Heart right ventricle (tissue), 16 donors: ENCODE data around the gene TMEM255B. TPM values are rescaled to one million over a fixed set of nuclear protein-coding genes. Genes with fewer than 3 reads are reported as not detected.

Experiments
- ATAC-seq, 8 donors: fragments of 200-7000 bp; cut with Tn5 transposase; one replicate each; pipeline ENCODE4 v1.9.1; 2020; ENCODE audit warnings: mild to moderate bottlenecking in 8 of 8, moderate library complexity in 8 of 8, moderate number of reproducible peaks in 1 of 8
- DNase-seq, 2 donors: peaks; one replicate each; pipeline ENCODE4 v3.0.0-alpha.2; 2020
- H3K27ac ChIP-seq, 10 donors: fragments of 200-600 bp; sonication (generic) in 2 of 10; one replicate each; pipeline versions ENCODE4 v1.5.0 to v1.8.0; 2020 to 2022; ENCODE audit warnings: mild to moderate bottlenecking in 3 of 10
- H3K27me3 ChIP-seq, 7 donors: fragments of 200-600 bp; one replicate each; pipeline ENCODE4 v1.8.0; 2021 to 2022; ENCODE audit warnings: mild to moderate bottlenecking in 2 of 7
- H3K36me3 ChIP-seq, 9 donors: fragments of 200-600 bp; sonication (generic) in 1 of 9; one replicate each; pipeline versions ENCODE4 v1.5.0 to v1.8.0; 2020 to 2022; ENCODE audit warnings: mild to moderate bottlenecking in 2 of 9
- H3K4me1 ChIP-seq, 9 donors: fragments of 200-600 bp; sonication (generic) in 1 of 9; one replicate each; pipeline versions ENCODE4 v1.5.0 to v1.8.0; 2020 to 2022; ENCODE audit warnings: mild to moderate bottlenecking in 4 of 9
- H3K4me3 ChIP-seq, 10 donors: fragments of 200-600 bp; sonication (generic) in 2 of 10; one replicate each; pipeline versions ENCODE4 v1.5.0 to v1.8.0; 2020 to 2022; ENCODE audit warnings: mild to moderate bottlenecking in 7 of 10, moderate library complexity in 2 of 10
- H3K9me3 ChIP-seq, 11 donors: fragments of 200-600 bp in 10 of 11; sonication (generic) in 2 of 11; one replicate each; pipeline versions ENCODE4 v1.5.0 to v1.8.0; 2013 to 2022; ENCODE audit warnings: mild to moderate bottlenecking in 2 of 11, control low read depth in 1 of 11, moderate library complexity in 1 of 11
- WGBS, 2 donors: extraction: QIAGEN DNeasy Blood & Tissue Kit; methylation state at CpG; one replicate each; pipeline ENCODE4 v1.1.7; 2013; ENCODE audit warnings: inconsistent platforms in 1 of 2; 5-methylcytosine and 5-hydroxymethylcytosine counted together
- intact Hi-C, 10 donors: fragments of 100-400 bp; cut with DNase I; formaldehyde crosslinking; loops; one replicate each; pipeline versions ENCODE4 v1.11.1 to v1.14.2; 2022
- polyA plus RNA-seq, 2 donors: library from polyadenylated mRNA; stranded (reverse); fragments of 200-250 nt; gene quantifications; one replicate each; pipeline ENCODE4 v1.2.3, GENCODE V29; 2013
- total RNA-seq, 10 donors: library from RNA; stranded (reverse); fragmentation: NEBNext Ultra II Directional in 3 of 10; extraction: Animal tissue kit (Norgen Biotek cat#: 25700) in 3 of 10; gene quantifications; one replicate each; pipeline versions ENCODE4 v1.2.1 to v1.2.4, GENCODE V29; 2021 to 2023
- TF ChIP-seq, protein P1 (sequence below), 9 donors: fragments of 200-600 bp; sonication (generic) in 2 of 9; IDR thresholded peaks; one replicate each; pipeline versions ENCODE4 v1.5.0 to v1.8.0; 2021 to 2022; ENCODE audit warnings: antibody characterized with exemption in 9 of 9, mild to moderate bottlenecking in 5 of 9, moderate library complexity in 1 of 9
- donor health status: Arrhythmogenic right ventricular cardiomyopathy.
- donor health status: ischemic (EF 13 %, LVEDD 7.1; RV severe dilation, severe dysfunction).
- donor health status: healthy with polysubstance abuse.
- donor health status: DM: no; HTN: yes; CAD: no.
- donor health status: DM: no; HTN: no; CAD: no.
- donor health status: ischemic (EF 25% LVEDD 6.9; RV normal size, moderate dysfunction).
- donor health status: ischemic (EF 25% LVEDD 5.7; RV mildly dilated, moderate dysfunction).
- donor health status: healthy.
- donor health status: DM: yes; HTN: yes; CAD: no.
- donor health status: Ischemic cardiomyopathy.
- donor health status: ischemic (EF 35%, LVEDD 5.7; RV mildly dilated, moderate dysfunction).
- donor health status: nonischemic (EF 11% LVEDD 7.7; RV severe dilation, severe dysfunction).
- donor health status: DM: yes; HTN: yes; CAD: no.
- donor health status: PGD.
- donor health status: ischemic (EF 29% LVEDD 5.4; RV normal size, mild dysfunction).
- donor health status: nonischemic (EF 23%, LVEDD 6.1; RV moderate dilation, normal function).

Gene TMEM255B
- total and polyA plus RNA-seq, 12 donors = 2.4 to 12.9 (median 6.3) TPM

DNA sequence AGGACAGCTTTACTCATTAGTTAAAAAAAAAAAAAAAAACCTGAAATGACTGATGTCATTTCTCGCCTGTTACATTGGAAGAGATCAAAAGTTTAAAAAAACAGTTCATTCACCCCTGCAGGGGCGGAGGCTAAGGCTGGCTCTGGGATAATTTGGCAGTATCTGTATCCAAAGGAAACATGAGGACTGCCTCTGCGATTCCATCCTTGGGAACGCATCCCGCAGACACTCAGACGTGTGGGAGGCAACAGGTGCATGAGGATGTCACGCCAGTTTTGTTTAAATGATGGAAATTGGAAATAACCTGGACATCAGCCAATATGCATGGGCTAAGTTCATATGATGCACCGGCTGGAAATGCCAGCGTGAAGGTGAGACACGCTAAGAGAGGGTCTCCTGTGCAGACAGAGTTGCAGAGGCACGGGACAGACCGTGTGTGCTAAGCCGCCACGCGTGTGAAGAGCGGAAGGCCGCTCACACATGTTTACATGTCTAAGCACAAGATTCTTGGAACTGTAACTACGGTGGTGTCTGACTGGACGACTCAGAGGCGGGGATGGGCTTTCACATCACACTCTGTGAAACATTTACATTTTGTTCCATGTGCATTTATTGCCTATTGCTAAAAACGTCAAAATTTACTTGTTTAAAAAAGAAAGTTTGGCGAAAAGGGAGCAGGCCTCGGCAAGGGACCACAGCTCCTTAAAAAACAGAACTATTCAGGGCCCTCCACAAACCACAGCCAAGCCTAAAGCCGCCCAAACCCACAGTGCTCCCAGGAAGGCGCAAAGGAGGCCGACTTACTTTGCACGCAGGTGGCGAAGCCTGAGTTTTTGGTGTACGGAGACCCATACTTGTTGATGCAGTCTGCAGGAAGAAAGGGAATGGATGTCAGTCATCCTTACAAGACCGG, 87.0 kb downstream of the TMEM255B start:
- no peaks in the 10 kb centered on the region for H3K27me3 ChIP-seq
- intact Hi-C loops = no loop called here
- TF ChIP-seq, protein P1, sequence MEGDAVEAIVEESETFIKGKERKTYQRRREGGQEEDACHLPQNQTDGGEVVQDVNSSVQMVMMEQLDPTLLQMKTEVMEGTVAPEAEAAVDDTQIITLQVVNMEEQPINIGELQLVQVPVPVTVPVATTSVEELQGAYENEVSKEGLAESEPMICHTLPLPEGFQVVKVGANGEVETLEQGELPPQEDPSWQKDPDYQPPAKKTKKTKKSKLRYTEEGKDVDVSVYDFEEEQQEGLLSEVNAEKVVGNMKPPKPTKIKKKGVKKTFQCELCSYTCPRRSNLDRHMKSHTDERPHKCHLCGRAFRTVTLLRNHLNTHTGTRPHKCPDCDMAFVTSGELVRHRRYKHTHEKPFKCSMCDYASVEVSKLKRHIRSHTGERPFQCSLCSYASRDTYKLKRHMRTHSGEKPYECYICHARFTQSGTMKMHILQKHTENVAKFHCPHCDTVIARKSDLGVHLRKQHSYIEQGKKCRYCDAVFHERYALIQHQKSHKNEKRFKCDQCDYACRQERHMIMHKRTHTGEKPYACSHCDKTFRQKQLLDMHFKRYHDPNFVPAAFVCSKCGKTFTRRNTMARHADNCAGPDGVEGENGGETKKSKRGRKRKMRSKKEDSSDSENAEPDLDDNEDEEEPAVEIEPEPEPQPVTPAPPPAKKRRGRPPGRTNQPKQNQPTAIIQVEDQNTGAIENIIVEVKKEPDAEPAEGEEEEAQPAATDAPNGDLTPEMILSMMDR (IDR thresholded peaks at IDR 0.05) = no peak
- no peaks in the 10 kb centered on the region for H3K9me3 ChIP-seq
- 90% methylated on average over 30 of the region's 30 CpGs for WGBS, 2 donors
- H3K4me1 ChIP-seq = peaks cover 28 to 93% (median 73%) of the 10 kb centered on the region in 9 donors
- ATAC-seq (no peak), DNase-seq (no peak)
- H3K36me3 ChIP-seq = peaks cover 0 to 66% (median 0%) of the 10 kb centered on the region in 9 donors
- H3K4me3 ChIP-seq = no peak overlapping the region
- no peak overlapping the region for H3K27ac ChIP-seq

DNA sequence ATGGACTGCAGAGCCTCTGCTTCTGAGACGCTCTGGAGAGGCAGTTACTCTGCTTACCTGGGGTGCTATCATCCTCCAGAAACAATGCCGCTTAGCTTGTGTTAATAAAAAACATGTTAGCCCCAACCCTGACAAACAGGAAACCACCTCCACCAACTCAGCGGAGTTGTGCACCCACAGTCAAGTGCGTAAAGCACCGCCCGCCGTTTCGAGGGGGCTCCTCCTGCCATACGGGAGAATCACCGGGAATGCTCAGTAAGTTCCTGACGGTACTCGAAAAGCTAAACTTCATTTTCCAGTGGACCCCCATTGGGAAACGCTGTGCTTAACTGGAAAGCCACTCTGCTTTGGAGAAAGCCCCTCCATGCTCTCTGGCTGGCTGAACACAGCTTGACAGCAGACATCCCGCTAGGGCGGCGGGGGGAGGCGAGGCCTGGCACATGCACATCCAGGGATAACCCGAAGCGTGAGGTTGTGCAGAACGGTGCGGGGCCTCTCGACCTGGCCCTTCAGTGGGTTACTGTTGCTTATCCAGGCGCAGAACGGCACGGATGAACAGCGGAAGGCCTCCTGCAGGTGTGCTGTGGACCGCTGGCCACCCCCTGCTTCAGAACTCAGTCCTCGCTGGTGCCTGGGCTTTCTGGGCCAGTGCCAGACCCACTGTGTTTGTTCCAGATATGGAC, 87.8 kb downstream of the TMEM255B start:
- H3K36me3 ChIP-seq = peaks cover 0 to 69% (median 0%) of the 10 kb centered on the region in 9 donors
- H3K27me3 ChIP-seq = no peaks in the 10 kb centered on the region
- WGBS, 2 donors = 79 to 83% methylated on average over 28 of the region's 28 CpGs
- DNase-seq (no peak), ATAC-seq (no peak)
- no peak overlapping the region for H3K27ac ChIP-seq
- intact Hi-C loops = no loop called here
- peaks cover 28 to 96% (median 74%) of the 10 kb centered on the region in 9 donors for H3K4me1 ChIP-seq
- TF ChIP-seq, protein P1 (IDR thresholded peaks at IDR 0.05) = no peak
- H3K9me3 ChIP-seq = no peaks in the 10 kb centered on the region
- H3K4me3 ChIP-seq = no peak overlapping the region

DNA sequence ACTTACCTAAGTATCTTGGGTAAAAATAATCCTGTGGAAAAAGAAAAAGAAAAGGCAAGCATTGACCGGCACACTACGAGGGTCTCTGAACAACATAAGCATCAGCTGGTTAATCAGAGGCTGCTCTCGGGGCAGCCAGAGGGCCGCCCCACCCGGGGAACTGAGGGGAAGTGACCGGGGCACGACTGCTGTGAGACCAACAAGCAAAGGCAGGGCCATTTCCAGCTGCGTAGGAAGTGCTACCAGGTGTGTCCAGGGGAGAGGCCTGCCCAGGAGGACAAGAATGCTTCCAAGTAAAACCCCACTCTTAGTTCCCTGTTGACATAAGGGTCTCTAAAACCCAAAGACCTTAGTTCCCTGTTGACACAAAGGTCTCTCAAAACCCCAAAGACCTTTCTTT, 89.0 kb downstream of the TMEM255B start:
- no peak overlapping the region for H3K4me3 ChIP-seq
- peaks cover 0 to 66% (median 0%) of the 10 kb centered on the region in 9 donors for H3K36me3 ChIP-seq
- DNase-seq (peak in 1 of 2 donors; percentile 4), ATAC-seq (no peak)
- TF ChIP-seq, protein P1 (IDR thresholded peaks at IDR 0.05) = no peak
- peak overlapping the region in 1 of 10 donors; percentile 30 for H3K27ac ChIP-seq
- H3K4me1 ChIP-seq = peaks cover 29 to 98% (median 77%) of the 10 kb centered on the region in 9 donors
- 57 to 77% methylated on average over 8 of the region's 8 CpGs for WGBS, 2 donors
- intact Hi-C loops = no loop called here
- H3K9me3 ChIP-seq = no peaks in the 10 kb centered on the region
- no peaks in the 10 kb centered on the region for H3K27me3 ChIP-seq

DNA sequence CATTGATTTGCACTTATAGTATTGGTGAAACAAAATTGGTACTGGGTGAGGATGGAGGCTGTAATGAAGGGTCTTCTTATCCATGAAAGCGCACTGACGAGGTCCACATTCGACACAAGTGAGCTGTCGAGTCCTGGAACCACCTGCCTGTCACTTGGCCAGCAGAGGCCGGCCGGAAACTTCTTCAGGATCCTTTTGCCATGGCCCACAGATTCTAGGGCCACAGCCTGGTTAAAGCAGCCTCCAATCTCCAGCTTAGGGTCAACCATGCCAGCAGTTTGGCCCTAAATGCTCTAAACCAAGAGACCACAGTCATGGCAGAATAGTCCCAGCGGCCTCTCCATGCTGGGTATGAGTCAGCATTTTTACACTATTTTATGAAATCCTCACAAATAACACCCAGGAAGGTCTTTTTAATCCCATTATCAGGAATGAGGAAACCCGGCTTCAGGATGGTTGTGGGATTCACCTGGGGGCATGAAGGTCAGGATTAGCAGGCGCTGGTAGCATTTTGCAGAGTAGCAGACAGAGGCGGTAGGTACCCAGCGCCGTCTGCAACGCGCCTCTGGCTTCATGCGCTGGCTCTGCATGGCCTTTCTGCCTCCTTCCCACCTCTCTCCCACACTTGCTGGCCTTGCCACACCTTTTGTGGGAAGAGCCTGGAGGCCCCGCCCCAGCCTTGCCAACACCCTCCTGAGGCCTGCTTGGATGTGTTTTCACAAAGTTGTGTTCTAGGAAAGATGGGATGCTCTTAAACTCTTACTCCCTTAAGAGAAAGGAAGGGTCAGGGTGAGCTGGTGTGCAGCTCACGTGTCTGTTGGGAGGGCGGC, 89.6 kb downstream of the TMEM255B start:
- TF ChIP-seq, protein P1 (IDR thresholded peaks at IDR 0.05) = no peak
- WGBS, 2 donors = 87 to 90% methylated on average over 18 of the region's 18 CpGs
- intact Hi-C loops = no loop called here
- H3K27ac ChIP-seq = peak overlapping the region in 1 of 10 donors; percentile 30
- no peaks in the 10 kb centered on the region for H3K27me3 ChIP-seq
- peaks cover 35 to 98% (median 77%) of the 10 kb centered on the region in 9 donors for H3K4me1 ChIP-seq
- H3K9me3 ChIP-seq = no peaks in the 10 kb centered on the region
- no peak for ATAC-seq
- peaks cover 0 to 60% (median 0%) of the 10 kb centered on the region in 9 donors for H3K36me3 ChIP-seq
- peak in 1 of 2 donors; percentile 1 for DNase-seq
- H3K4me3 ChIP-seq = no peak overlapping the region
